SK-N-SH treated with all-trans-retinoic acid at 6 μM for 48 hours (cell line): Measurements from ENCODE around the gene PRKACA.

Experiments used
- ATAC-seq: fragments of 200-7000 bp; cut with Tn5 transposase; 3 replicates; pipeline ENCODE4 v1.9.1; 2020; ENCODE audit warnings: mild to moderate bottlenecking, moderate library complexity
- ARNTL ChIP-seq: fragments of 450-650 bp; formaldehyde crosslinking; IDR thresholded peaks from 2 replicates; pipeline ENCODE4 v1.5.0; 2020; ENCODE audit warnings: low read depth, mild to moderate bottlenecking, moderate library complexity, borderline replicate concordance
- BACH2 ChIP-seq: fragments of 250-450 bp; sonication (Bioruptor Pico); IDR thresholded peaks from 2 replicates; pipeline ENCODE4 v1.9.0; 2021; ENCODE audit warnings: mild to moderate bottlenecking, borderline replicate concordance
- CREB5 ChIP-seq: fragments of 250-450 bp; sonication (Bioruptor Pico); IDR thresholded peaks from 2 replicates; pipeline ENCODE4 v1.5.1; 2020; ENCODE audit warnings: low read depth, mild to moderate bottlenecking, moderate library complexity
- CSRNP3 ChIP-seq: fragments of 250-450 bp; sonication (Bioruptor Pico); IDR thresholded peaks from 2 replicates; pipeline ENCODE4 v1.5.1; 2021; ENCODE audit warnings: mild to moderate bottlenecking, moderate library complexity
- GLIS3 ChIP-seq: fragments of 250-450 bp; sonication (Bioruptor Pico); IDR thresholded peaks from 2 replicates; pipeline ENCODE4 v1.5.0; 2020; ENCODE audit warnings: mild to moderate bottlenecking, moderate library complexity
- ISL1 ChIP-seq: fragments of 250-450 bp; sonication (Bioruptor Pico); IDR thresholded peaks from 2 replicates; pipeline ENCODE4 v2.1.2; 2022; ENCODE audit warnings: mild to moderate bottlenecking, moderate library complexity
- OSR1 ChIP-seq: fragments of 250-450 bp; sonication (Bioruptor Pico); IDR thresholded peaks from 2 replicates; pipeline ENCODE4 v1.8.0; 2022; ENCODE audit warnings: moderate library complexity, mild to moderate bottlenecking, inconsistent platforms
- POU6F1 ChIP-seq: fragments of 250-450 bp; sonication (Bioruptor Pico); IDR thresholded peaks from 2 replicates; pipeline ENCODE4 v1.8.0; 2021; ENCODE audit warnings: low read depth, mild to moderate bottlenecking, moderate library complexity, borderline replicate concordance
- PPARA ChIP-seq: fragments of 250-450 bp; sonication (Bioruptor Pico); IDR thresholded peaks from 2 replicates; pipeline ENCODE4 v1.5.0; 2020; ENCODE audit warnings: mild to moderate bottlenecking, borderline replicate concordance
- SNAI2 ChIP-seq: fragments of 250-450 bp; sonication (Bioruptor Pico); IDR thresholded peaks from 2 replicates; pipeline ENCODE4 v1.5.0; 2020; ENCODE audit warnings: mild to moderate bottlenecking, moderate library complexity
- TCF4 ChIP-seq: fragments of 250-450 bp; sonication (Bioruptor Pico); IDR thresholded peaks from 2 replicates; pipeline ENCODE4 v1.8.0; 2021; ENCODE audit warnings: mild to moderate bottlenecking, moderate library complexity, borderline replicate concordance
- TOX ChIP-seq: fragments of 250-450 bp; sonication (Bioruptor Pico); IDR thresholded peaks from 2 replicates; pipeline ENCODE4 v1.8.0; 2021; ENCODE audit warnings: mild to moderate bottlenecking, moderate library complexity, borderline replicate concordance
- TSHZ2 ChIP-seq: fragments of 250-450 bp; sonication (Bioruptor Pico); IDR thresholded peaks from 2 replicates; pipeline ENCODE4 v1.5.0; 2020; ENCODE audit warnings: mild to moderate bottlenecking, moderate library complexity
- ZC3H10 ChIP-seq: fragments of 250-450 bp; sonication (Bioruptor Pico); IDR thresholded peaks from 2 replicates; pipeline ENCODE4 v1.5.1; 2021; ENCODE audit warnings: mild to moderate bottlenecking, moderate library complexity
- ZFP3 ChIP-seq: fragments of 250-450 bp; sonication (Bioruptor Pico); IDR thresholded peaks from 2 replicates; pipeline ENCODE4 v1.5.0; 2020; ENCODE audit warnings: mild to moderate bottlenecking, moderate library complexity
- ZFP30 ChIP-seq: fragments of 450-650 bp; formaldehyde crosslinking; IDR thresholded peaks from 2 replicates; pipeline ENCODE4 v1.5.0; 2022; ENCODE audit warnings: mild to moderate bottlenecking, moderate library complexity
- ZNF565 ChIP-seq: fragments of 450-650 bp; formaldehyde crosslinking; conservative IDR thresholded peaks from 2 replicates; pipeline ENCODE4 v1.5.0; 2020; ENCODE audit warnings: low read depth, mild to moderate bottlenecking, moderate library complexity
- ZNF70 ChIP-seq: fragments of 450-650 bp; formaldehyde crosslinking; IDR thresholded peaks from 2 replicates; pipeline ENCODE4 v1.5.0; 2020; ENCODE audit warnings: mild to moderate bottlenecking, moderate library complexity
- ZNF8 ChIP-seq: fragments of 450-650 bp; formaldehyde crosslinking; IDR thresholded peaks from 2 replicates; pipeline ENCODE4 v1.5.0; 2020; ENCODE audit warnings: mild to moderate bottlenecking, moderate library complexity
- TF ChIP-seq, protein P1 (sequence below): fragments of 250-450 bp; sonication (Bioruptor Pico); IDR thresholded peaks from 2 replicates; pipeline ENCODE4 v1.8.0; 2020; ENCODE audit warnings: mild to moderate bottlenecking, moderate library complexity, borderline replicate concordance

The PRKACA gene

DNA sequence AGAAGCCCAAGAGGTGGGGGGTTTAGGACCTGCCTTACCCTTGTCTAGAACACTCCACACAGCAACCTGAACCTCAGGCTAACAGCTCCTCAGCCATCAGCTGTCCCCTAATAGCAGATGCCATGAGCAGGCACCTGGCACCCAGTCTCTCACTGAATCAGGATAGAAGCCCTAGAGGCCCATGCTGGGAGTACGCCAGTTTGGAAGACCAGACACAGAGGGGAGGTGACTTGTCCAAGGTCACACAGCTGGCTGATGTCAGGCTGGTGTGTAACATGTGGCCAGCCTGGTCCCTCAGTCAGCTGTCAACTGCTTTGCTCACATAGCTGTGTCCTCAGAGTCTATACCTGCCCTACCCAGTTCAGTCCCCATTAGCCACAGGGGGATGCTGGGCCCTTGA is 14.3 kb downstream of the PRKACA start:
- no peak for TF ChIP-seq ARNTL (CRISPR knock-in tag)
- no peak for TF ChIP-seq GLIS3 (CRISPR knock-in tag)
- TF ChIP-seq ZNF70 (CRISPR knock-in tag) = no peak
- TF ChIP-seq TCF4 (CRISPR knock-in tag) = no peak
- ATAC-seq = no peak

GRCh38 chr19:14102756-14103155 is 14.8 kb downstream of the PRKACA start:
- TF ChIP-seq GLIS3 (CRISPR knock-in tag) (no peak), TOX (CRISPR knock-in tag) (no peak), CREB5 (CRISPR knock-in tag) (no peak), ARNTL (CRISPR knock-in tag) (no peak), ZNF70 (CRISPR knock-in tag) (no peak), BACH2 (CRISPR knock-in tag) (no peak), ISL1 (CRISPR knock-in tag) (no peak), OSR1 (CRISPR knock-in tag) (no peak), CSRNP3 (CRISPR knock-in tag) (no peak), ZFP30 (CRISPR knock-in tag) (no peak), ZC3H10 (CRISPR knock-in tag) (no peak), ZNF565 (no peak), SNAI2 (no peak), TSHZ2 (CRISPR knock-in tag) (no peak), ZFP3 (no peak), TCF4 (CRISPR knock-in tag) (no peak), ZNF8 (CRISPR knock-in tag) (no peak)
- ATAC-seq = no peak

DNA sequence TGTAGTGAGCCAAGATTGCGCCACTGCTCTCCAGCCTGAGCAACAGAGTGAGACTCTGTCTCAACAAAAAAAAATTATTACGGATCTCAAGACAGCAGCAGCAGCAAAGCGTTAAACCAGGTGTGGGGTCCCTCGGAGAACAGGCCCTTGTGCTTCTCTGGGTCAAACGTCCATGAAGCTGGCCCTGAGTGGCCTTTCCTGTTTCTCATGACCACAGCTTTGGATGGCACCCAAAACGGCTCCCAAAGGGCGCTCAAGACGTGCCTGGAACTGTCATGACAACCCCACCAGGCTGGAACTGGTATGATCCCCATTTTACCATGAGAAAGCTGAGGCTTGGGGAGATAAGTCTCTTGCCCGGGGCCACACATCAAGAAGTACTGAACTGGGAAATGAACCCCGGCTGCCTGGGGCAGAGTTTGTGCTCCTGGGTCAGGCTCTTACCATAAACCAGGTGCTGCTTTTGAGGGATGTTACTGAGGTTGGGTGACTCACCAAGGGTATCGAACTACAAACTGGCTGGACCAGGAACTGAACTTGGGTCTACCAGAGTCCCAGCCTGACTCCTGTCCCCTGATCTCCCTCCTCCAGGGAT is 15.4 kb downstream of the PRKACA start:
- ATAC-seq = no peak
- TF ChIP-seq ZC3H10 (CRISPR knock-in tag) = no peak
- TF ChIP-seq SNAI2 = no peak
- no peak for TF ChIP-seq ARNTL (CRISPR knock-in tag)
- no peak for TF ChIP-seq OSR1 (CRISPR knock-in tag)
- no peak for TF ChIP-seq ZFP3
- no peak for TF ChIP-seq ZNF70 (CRISPR knock-in tag)
- TF ChIP-seq TCF4 (CRISPR knock-in tag) = no peak
- TF ChIP-seq ISL1 (CRISPR knock-in tag) = no peak
- TF ChIP-seq BACH2 (CRISPR knock-in tag) = no peak
- TF ChIP-seq, protein P1, sequence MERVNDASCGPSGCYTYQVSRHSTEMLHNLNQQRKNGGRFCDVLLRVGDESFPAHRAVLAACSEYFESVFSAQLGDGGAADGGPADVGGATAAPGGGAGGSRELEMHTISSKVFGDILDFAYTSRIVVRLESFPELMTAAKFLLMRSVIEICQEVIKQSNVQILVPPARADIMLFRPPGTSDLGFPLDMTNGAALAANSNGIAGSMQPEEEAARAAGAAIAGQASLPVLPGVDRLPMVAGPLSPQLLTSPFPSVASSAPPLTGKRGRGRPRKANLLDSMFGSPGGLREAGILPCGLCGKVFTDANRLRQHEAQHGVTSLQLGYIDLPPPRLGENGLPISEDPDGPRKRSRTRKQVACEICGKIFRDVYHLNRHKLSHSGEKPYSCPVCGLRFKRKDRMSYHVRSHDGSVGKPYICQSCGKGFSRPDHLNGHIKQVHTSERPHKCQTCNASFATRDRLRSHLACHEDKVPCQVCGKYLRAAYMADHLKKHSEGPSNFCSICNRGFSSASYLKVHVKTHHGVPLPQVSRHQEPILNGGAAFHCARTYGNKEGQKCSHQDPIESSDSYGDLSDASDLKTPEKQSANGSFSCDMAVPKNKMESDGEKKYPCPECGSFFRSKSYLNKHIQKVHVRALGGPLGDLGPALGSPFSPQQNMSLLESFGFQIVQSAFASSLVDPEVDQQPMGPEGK (CRISPR knock-in tag) = no peak
- TF ChIP-seq ZFP30 (CRISPR knock-in tag) = no peak
- no peak for TF ChIP-seq POU6F1 (CRISPR knock-in tag)
- no peak for TF ChIP-seq PPARA (CRISPR knock-in tag)
- TF ChIP-seq CSRNP3 (CRISPR knock-in tag) = no peak
